ENCODE data around the gene ARHGAP26.

The ARHGAP26 gene

DNA sequence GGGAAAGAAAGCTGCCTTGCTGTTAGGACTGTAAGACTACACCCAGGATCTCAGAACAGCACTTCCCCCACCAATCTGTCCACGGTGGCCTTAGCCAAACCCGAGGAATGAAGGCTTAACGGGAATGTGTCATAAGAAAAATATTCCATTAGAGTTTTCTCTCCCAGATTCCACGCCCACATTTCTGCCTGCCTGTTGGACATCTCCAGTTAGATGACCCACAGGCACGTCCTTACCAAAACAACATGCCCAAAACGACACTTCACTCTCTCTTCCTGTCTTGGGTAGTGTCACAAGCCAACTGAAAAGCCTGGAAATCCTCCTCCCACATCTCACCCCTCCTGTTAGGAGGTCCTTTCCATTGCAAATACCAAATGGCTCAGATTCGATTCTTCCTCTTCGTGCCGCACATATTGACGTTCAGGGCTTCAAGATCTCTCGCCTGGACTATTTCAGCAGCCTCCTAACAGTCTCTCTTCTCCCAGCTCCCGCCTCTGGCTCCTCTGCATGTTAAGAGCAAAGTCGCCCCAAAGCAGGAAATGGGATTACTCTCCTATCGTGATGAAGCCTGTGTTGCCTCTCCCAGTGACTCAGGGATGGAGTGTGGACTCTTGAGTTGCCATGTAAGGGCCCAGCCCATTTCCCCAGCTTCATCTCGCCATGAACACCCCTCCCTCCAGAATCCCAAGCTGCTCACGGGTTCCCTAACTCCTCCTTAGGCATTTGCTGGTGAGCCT, 474.0 kb downstream of the ARHGAP26 start:
- DNase-seq (ENCODE audit: low spot score): no peak

DNA sequence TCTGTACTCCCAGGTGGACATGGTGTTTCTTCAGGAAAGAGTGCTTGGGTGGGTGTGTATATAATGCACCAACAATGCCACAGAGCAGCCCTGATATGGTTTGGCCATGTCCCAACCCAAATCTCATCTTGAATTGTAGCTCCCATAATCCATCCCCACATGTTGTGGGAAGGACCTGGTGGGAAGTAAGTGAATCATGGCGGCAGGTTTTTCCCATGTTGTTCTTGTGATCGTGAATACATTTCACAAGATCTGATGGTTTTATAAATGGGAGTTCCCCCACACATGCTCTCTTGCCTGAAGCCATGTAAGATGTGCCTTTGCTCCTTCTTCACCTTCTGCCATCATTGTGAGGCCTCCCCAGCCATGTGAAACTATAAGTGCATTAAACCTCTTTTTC, 474.8 kb downstream of the ARHGAP26 start:
- DNase-seq (ENCODE audit: low spot score): no peak

DNA sequence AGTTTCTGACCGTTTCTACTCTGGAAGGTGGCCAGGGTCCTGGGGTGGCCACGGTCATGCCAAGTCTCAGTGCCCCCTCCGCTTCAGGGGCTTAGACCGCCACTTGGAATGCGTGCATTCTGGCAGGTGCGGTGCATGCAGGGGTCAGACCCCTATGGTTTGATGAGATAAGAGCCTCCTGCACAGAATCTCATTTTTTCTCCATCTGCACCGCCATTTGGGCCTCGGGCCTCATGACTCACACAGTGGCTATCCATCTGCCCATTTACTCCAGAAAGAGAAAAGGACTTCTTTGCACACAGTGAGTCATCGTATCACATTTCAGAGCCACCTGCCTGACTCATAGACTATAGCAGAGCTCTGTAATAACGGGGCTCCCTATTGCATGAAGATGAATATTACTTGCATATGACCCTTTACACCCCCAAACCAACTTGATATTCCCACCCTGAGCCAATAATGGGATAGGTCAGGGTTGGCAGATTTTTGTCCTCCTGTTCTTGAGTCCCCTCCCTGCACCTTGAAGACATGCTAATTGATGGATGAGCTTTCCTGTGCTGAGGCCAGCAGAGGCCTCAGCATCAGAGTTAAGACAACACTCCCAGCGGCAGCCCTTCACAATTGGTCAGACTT, 475.9 kb downstream of the ARHGAP26 start:
- DNase-seq (ENCODE audit: low spot score): no peak

DNA sequence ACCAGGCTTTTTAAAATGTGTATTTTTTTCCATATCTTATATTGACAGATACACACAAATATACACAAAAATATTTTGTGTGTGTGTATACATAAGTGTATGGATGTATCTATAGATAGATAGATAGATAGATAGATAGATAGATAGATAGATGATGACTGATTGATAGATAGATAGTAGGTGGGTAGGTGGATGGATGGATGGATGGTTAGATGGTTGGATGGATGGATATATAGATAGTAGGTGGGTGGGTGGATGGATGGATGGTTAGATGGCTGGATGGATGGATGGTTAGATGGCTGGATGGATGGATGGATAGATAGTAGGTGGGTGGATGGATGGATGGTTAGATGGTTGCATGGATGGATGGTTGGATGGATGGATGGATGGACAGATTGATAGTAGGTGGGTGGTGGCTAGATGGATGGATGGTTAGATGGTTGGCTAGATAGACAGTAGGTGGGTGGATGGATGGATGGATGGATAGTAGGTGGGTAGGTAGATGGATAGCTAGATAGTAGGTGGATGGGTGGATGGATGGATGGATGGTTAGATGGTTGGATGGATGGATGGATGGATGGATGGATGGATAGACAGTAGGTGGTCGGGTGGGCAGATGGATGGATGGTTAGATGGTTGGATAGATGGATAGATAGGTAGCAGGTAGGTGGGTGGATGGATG, 477.1 kb downstream of the ARHGAP26 start:
- no peak for DNase-seq (ENCODE audit: low spot score)

DNA sequence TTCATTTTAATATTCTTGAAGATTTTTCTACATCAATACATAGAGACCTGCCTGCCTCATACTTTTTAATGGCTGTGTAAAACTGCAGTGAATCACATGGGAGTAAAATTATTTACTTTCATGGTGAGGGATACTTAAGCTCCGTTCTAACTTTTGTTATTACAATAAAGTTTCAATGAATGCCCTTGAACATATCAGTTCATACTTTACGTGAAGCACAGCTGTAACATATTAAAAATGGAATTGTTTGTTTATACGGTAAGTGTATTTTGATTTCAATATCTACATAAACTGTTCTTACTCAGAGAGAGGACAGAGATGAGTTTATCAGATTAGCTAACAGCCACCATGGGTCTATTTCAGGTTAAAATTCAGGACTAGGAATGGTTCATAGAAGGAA, 478.2 kb downstream of the ARHGAP26 start:
- DNase-seq (ENCODE audit: low spot score): no peak

DNA sequence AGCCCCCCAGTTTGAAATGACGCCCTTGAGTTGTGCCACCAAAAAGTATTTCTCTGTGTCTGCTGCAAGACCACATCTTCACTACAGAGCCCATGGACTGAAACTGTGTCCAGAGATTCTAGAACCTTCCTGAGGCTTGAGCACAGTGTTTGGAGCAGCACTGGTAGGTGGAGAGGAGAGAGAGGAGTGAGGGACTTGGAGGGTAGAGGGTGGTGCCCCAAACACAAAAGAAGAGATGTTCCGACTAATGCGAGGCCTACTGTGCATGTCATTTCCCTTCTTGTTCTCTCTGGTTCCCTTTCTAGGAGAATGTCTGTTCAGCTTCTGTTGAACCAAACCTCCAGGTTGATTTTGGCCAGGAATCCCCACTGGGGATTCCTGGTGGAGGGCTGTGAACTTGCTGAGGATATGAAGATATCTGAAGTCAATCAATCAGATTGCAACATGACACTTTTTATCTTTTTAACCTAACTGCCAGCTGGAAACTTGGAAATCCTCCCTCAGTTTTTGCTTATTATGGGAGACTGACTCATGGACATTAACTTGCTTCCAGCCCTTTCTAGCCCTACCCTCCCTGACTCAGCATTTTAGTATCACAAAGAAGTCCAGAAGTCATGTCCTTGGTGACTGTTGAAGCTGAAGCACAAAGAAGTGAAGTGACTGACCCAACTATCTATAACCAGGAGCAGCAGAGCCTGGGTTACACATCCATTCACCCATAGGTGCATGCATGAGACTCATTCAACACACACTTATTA, 478.8 kb downstream of the ARHGAP26 start:
- no peak for DNase-seq (ENCODE audit: low spot score)

DNA sequence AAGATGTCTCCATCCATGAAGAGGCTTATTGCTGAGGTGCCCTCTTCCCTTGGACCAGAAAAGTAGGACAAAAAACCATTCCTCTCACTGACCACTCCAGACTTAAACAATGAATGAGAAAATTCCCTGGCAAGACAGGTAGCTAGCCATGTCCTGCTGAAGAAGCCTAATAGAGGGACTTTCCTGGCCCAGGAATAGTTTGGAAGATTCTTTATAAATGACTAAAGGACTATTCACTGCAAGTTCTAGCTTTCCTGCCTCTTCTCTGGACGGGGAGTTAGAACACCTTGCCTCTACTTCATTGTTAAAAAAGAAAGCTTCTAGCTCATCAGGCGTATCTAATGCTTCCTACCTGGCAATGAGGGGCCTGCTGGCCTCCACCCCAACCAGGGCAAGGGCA, 479.7 kb downstream of the ARHGAP26 start:
- DNase-seq (ENCODE audit: low spot score): no peak

DNA sequence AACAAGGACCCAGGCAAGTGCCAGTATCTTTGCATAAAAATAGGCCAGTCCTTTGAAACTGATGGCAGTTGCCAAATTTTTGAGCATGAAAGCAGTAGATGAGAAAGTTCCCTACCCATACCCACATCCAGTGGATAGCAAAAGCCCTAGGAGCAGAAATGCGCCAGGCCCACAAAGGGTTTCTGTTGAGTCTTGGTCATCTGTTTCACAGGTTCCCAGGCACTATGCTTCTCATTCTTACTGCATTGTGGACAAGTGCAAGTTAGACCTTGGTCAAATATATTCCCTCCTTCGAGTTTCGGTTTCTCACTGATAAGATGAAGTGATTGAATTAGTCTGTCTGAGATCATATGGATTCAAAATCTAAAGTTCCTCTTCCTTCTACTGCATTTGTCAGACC, 481.0 kb downstream of the ARHGAP26 start:
- DNase-seq (ENCODE audit: low spot score): no peak

DNA sequence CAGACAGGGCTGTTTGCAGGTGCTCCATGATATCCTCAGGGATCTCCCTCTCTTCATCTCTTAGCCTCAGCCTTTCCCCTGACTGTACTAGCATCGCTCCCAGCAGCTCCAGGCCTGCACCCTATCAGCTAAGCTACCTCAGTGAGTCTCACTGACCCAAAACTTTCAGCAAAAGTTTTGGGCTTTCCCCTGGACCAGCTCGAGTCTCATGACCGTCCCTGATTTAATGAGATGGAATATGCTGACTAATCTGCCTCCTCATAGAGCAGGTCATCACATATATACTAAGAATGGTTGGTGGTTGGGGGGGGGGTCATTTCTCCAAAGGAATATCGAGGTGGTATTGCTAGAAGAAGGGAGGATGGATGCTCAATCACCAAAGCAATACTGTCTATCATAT, 481.8 kb downstream of the ARHGAP26 start:
- no peak for DNase-seq (ENCODE audit: low spot score)

DNA sequence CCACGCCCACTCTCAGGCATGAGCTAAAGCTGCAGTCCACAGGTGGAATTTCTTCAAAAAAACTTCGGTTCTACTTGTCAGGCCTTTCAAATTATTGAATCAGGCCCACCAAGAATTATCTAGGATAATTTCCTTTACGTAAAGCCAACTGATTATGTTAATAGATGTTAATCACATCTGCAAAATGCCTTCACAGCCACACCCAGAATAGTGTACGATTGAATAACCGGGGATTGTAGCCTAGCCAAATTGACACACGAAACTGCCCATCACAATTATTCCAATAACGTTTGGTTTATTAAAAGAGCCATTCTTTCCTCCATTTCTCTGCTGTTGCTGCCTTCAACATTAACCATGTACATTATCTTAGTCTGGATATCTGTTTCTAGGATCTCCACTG, 484.6 kb downstream of the ARHGAP26 start:
- no peak for DNase-seq (ENCODE audit: low spot score)

DNA sequence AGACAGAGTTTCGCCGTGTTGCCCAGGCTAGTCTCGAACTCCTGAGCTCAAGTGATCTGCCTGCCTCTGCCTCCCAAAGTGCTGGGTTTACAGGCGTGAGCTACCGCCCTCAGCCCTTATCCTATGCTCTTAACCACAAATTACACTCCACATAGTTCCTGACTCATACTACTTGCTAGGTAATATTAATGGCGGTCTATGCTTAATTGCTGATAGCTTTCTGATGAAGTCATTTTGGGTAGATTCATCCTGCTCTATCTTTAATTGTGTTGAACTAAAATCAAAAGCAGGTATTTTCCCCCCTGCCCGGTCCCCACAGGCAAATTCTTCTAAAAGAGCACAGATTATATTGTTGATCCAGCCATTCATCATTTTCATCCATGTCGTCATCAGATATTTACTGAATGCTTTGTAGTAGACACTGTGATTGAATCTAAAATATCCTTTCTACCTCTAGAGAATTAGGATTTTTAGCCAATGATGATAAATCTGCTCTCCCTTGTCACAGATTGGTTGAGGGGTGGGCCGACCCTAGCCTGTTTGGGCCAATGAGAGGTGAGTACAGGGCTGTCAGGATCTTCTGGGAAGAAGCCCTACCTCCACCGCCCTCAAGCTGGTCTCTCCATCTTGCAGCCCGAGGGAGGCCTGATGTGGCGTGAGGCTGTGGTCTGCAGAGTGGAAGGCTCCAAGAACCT, 488.5 kb downstream of the ARHGAP26 start:
- DNase-seq (ENCODE audit: low spot score): no peak

DNA sequence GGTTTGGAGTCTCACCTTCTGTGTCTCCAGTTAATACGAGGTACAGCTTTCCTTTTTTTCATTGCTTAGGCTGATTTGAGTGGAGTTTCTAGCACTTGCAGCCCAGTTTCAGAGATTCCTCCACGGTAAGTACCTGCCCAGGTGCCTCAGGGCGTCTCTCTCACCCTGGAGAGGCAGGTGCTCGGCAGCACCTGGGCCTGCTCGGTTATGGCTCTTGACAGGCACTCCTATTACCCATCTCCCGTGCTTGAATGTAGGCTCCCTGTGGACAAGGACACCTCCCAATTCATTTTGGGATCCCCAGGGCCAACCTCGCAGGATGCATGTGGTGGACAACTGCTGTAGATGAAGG, 489.1 kb downstream of the ARHGAP26 start:
- DNase-seq (ENCODE audit: low spot score): no peak

DNA sequence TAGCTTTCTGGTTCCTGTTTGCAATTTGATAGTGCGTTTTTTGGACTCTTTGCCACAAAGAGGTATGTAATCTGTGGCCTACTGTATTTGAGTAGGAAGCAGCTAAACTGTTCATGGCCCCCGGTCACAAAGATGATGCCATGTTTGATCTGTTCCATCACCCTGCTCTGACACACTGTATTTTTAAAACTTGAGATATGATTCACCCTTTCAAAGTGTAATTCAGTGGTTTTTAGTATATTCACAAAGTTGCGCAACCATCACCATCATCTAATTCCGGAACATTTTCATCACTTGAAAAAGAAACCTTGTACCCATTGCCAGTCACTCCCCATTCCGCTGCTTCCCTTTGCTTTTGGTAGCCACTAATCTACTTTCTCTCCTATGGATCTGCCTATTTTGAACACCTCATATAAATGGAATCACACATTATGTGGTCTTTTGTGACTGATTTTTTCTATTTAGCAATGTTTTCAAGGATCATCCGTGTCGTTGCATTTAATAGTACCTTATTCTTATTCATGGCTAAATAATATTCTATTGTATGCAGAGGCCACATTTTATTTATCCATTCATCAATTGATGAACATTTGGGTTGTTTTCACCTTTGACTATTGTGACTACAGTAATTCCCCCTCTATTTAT, 491.7 kb downstream of the ARHGAP26 start:
- DNase-seq (ENCODE audit: low spot score): no peak

DNA sequence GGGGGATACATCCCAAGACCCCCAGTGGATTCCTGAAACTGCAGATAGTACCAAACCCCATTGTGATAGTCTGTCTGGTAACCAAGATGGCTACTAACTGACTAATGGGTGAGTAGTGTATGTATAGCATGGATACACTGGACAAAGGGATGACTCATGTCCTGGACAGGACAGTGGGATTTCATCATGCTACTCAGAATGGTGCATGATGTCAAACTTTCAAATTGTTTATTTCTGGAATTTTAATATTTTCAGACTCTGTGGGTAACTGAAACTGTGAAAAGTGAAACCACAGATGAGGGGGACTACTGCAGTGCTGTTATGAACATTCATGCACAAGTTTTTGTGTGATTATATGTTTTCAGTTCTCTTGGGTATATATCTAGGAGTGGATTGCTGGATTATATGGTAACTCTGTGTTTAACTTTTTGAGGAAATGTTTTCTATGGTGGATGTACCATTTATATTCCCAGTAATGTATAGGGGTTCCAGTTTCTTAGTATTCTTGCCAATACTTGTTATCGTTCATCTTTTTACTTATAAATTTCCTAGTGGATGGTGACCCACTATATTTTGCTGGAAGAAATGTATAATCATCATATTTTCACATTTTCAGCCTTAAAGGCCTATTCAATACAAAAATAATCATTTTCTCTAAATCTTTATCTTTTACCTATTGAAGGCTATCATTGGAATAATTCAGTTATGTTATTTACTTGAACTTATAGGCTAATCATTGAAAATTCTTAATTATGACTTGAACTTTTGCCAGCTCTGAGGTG, 492.4 kb downstream of the ARHGAP26 start:
- no peak for DNase-seq (ENCODE audit: low spot score)

DNA sequence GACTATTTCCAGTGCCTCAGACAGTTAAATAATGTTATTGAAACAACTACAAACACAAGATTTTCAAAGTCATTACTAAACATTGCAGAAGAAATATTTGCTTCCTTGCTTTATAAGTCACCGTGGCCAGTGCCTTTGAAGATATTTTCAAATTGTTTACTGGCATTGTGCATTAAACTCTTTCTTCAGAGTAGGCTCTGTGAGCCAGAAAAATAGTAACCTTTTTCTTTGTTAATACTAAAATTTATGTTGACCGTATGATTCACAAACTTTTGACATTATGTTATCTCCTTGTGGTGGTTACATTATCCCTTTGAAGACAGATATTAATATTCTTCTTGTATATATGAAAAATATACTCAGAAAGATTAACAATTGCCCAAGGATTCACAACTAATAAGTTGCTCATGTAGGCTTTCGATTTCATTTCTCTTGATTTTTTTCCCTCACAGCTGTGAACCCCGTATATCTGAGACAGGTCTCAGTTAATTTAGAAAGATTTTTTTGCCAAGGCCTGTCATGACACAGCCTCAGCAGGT, 493.2 kb downstream of the ARHGAP26 start:
- no peak for DNase-seq (ENCODE audit: low spot score)

DNA sequence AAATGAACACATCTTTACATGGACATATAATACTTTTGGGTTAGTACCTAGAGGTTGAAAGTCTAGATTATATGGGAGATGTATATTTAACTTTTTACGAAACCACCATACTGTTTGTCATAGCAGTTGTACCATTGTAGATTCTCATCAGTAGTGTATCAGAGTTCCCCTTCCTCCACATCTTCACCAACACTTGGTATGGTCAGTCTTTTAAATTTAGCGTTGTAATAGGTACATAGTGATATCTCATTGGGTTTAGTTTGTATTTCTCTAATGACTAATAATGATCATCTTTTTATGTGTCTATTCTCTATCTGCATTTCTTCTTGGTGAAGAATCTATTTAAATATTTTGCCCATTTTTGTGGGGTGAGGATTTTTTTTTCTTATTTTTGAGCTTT, 495.8 kb downstream of the ARHGAP26 start:
- DNase-seq (ENCODE audit: low spot score): no peak

DNA sequence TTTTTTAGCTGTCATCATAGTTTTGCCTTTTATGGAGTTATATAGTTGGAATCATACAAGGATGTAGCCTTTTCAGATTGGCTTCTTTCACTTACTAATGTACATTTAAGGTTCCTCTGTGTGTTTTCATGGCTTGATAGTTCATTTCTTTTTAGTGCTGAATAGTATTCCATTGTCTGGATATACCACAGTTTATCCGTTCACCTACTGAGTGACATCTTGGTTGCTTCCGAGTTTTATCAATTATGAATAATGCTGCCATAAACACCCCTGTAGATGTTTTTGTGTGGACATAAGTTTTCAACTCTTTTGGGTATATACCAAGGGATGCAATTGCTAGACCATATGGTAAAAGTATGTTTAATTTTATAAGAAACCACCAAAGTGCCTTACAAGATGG, 497.0 kb downstream of the ARHGAP26 start:
- DNase-seq (ENCODE audit: low spot score): no peak

DNA sequence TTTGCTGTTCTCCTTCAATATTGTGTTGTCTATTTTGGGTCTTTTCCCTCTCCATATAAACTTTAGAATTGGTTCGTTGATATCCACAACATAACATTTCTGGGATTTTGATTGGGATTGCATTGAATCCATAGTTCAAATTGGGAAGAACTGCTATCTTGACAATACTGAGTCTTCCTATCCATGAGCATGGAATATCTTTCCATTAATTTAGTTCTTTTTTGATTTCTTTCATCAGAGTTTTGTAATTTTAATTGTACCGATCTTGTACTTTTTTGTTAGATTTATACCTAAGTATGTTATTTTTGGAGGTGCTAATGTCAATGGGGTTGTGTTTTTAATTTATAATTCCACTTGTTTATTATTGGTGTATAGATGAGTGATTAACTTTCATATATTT, 498.2 kb downstream of the ARHGAP26 start:
- no peak for DNase-seq (ENCODE audit: low spot score)

DNA sequence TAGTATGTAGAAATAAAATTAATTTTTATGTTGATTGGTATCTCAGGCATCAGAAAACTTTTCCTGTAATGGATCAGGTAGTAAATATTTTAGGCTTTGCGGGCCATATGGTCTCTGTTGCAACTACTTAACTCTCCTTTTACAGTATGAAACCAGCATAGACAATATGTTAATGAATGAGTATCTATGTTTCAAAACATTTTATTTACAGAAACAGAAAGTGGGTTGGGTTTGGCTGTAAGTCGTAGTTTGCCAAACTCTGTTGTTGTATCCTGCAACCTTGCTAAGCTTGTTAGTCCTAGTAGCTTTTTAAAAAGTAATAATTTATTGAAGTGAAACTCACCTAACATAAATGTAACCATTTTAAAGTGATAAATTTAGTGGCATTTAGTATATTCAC, 501.3 kb downstream of the ARHGAP26 start:
- no peak for DNase-seq (ENCODE audit: low spot score)

DNA sequence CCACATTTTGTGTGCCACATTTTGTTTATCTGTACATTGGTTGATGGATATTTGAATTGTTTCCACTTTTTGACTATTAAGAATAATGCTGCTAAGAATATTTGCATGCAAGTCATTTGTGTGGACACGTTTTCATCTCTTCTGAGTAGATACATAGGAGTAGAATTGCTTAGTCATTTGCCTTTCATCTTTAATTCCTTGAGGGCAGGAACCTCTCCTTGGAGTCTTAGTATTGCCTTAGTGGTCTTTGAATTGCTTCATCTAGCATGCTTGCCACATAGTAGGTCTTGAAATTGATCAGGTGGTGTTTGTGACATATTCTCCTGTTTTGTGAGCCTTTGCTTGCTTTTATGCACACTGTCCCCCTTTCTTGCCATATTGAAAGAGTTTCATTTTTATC, 504.8 kb downstream of the ARHGAP26 start:
- no peak for DNase-seq (ENCODE audit: low spot score)
